Progenitor cell of endocrine pancreas (in vitro differentiated cells): Measurements from ENCODE around the gene ADAMTS2. TPM values are rescaled to one million over a fixed set of nuclear protein-coding genes. Genes with fewer than 3 reads are reported as not detected.
A peak's percentile ranks its signal among the peaks of the same experiment; 100 is the strongest.

ENCODE experiments used
- DNase-seq: peaks from one replicate; pipeline ENCODE4 v3.0.0; 2021; ENCODE audit warnings: low spot score; ENCODE audit not compliant: unreplicated experiment
- H3K27ac Mint-ChIP-seq: 2 replicates; pipeline ENCODE4 v1.8.0; 2021; ENCODE audit warnings: mild to moderate bottlenecking, moderate library complexity, mixed read lengths
- H3K27me3 Mint-ChIP-seq: 2 replicates; pipeline ENCODE4 v1.8.0; 2021; ENCODE audit warnings: mixed read lengths
- H3K36me3 Mint-ChIP-seq: 2 replicates; pipeline ENCODE4 v1.8.0; 2022; ENCODE audit warnings: mixed read lengths; ENCODE audit not compliant: insufficient read depth
- H3K4me1 Mint-ChIP-seq: 2 replicates; pipeline ENCODE4 v1.8.0; 2021; ENCODE audit warnings: low read depth, mixed read lengths
- H3K4me3 Mint-ChIP-seq: 2 replicates; pipeline ENCODE4 v1.8.0; 2021; ENCODE audit warnings: low read depth, mild to moderate bottlenecking, moderate library complexity, mixed read lengths
- H3K9me3 Mint-ChIP-seq: 2 replicates; pipeline ENCODE4 v1.8.0; 2021; ENCODE audit warnings: low read depth, mixed read lengths
- CTCF ChIP-seq: fragments of 200-600 bp; sonication (generic); IDR thresholded peaks from one replicate; pipeline ENCODE4 v1.5.0; 2021; ENCODE audit warnings: antibody characterized with exemption, mild to moderate bottlenecking; ENCODE audit not compliant: unreplicated experiment
- total RNA-seq: library from RNA; stranded (reverse); gene quantifications from 2 replicates; pipeline ENCODE4 v1.2.1, GENCODE V29; 2021

ADAMTS2 gene
- total RNA-seq, 1 donor from 2014 or later, result 2.5 TPM

- no peak for DNase-seq
- TF ChIP-seq CTCF, result no peak
- Mint-ChIP-seq H3K9me3 (no peaks in the 10 kb centered on the region), H3K27ac (no peak overlapping the region), H3K4me1 (peaks cover 3% of the 10 kb centered on the region), H3K36me3 (no peaks in the 10 kb centered on the region), H3K4me3 (no peak overlapping the region), H3K27me3 (peaks cover 22% of the 10 kb centered on the region)
Measured at GRCh38 chr5:179167871-179168451, 177.3 kb downstream of the ADAMTS2 start.

DNA sequence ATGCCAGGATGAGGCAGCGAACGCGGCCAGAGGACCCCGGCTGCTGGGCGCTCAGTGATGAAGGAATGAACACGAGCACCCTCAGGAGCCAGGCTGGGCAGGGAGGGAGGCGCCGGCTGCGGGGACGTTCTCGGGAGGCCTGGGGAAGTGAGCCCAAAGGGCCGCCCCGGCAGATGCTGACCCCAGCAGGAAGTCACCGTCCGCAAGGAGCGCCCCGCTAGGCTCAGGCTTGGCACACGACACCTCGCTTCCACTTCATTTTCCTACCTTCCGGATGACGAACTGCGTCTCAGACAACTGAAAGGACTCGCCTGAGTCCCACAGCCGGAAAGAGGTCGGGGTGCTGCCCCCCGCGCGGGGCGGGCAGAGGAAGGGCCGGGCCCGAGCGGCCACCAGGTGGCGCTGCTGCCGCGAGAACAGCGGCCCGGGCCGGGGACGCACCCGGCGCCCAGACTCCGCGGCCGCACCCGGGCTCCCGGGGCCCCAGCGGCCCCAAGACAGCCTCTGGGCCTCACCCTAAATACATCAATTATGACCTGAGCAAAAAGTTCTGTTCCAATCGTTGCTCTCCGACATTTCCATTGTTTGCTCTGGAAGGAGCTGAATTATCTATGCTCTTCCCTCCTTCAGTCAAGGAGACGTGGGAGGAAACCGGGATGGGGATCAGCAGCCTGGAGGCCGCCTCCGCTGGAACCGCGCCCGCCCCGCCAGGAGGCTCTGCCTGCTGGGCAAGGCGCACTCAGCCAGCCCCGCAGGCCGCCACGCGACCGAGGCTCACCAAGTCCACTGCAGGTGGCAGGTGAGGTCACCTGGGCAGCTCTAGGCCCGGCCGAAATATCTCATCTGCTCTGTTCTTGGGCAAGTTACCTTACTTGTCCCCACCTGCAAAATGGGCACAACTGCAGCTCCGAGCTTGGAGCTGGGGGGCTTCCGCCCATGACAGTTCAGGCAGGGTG lies 178.1 kb downstream of the ADAMTS2 start:
- peak; percentile 99 for TF ChIP-seq CTCF

DNA sequence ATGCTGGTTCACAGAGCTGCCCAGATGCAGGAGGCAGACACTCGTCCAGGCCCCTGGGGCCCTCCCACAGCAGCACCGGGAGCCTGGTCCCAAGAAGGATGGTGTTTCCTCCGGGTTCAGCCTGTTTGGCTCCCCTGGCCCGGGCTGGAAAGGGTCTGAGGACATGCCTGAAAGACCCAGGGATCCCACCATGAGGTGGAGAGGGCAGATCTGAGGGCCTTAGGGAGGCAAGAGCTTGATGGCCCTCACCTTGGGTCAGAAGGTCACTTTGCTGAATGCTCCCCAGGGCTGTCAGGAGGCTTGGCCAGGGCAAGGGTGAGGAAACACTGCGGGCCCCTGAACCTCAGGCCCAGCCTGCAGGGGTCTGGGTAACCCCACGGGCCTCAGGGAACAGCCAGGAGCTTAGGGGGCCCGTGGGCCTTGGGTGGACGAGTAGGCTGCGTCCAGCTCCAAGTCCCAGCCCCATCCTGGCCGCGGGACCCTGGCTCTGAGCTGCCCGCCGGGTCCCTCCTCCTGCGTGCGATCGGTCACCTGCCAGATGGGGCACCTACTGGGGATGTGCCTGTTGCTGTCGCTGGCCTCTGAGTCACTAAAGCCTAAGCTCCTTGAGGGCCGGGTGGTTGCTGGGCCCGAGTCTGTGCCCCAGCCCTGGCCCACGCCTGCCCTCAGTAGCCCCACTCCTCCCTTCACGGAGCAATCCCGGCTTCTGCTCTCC lies 178.9 kb downstream of the ADAMTS2 start:
- H3K4me3 Mint-ChIP-seq, result no peak overlapping the region
- peaks cover 3% of the 10 kb centered on the region for H3K4me1 Mint-ChIP-seq
- H3K36me3 Mint-ChIP-seq, result no peaks in the 10 kb centered on the region
- H3K9me3 Mint-ChIP-seq, result peaks cover 3% of the 10 kb centered on the region
- DNase-seq, result no peak
- TF ChIP-seq CTCF, result no peak
- H3K27me3 Mint-ChIP-seq, result peaks cover 21% of the 10 kb centered on the region
- no peak overlapping the region for H3K27ac Mint-ChIP-seq

More for the DNA sequence above, 178.1 kb downstream of the ADAMTS2 start:
- peak; percentile 61 for DNase-seq
- no peaks in the 10 kb centered on the region for H3K9me3 Mint-ChIP-seq
- peaks cover 22% of the 10 kb centered on the region for H3K27me3 Mint-ChIP-seq
- peak overlapping the region; percentile 29 for H3K4me3 Mint-ChIP-seq
- H3K4me1 Mint-ChIP-seq, result peaks cover 3% of the 10 kb centered on the region
- no peaks in the 10 kb centered on the region for H3K36me3 Mint-ChIP-seq
- H3K27ac Mint-ChIP-seq, result no peak overlapping the region

GRCh38 chr5:179165421-179166170 lies 179.7 kb downstream of the ADAMTS2 start:
- no peak for DNase-seq
- TF ChIP-seq CTCF, result no peak
- Mint-ChIP-seq H3K4me1 (peaks cover 3% of the 10 kb centered on the region), H3K9me3 (peaks cover 3% of the 10 kb centered on the region), H3K4me3 (no peak overlapping the region), H3K27me3 (peaks cover 17% of the 10 kb centered on the region), H3K36me3 (no peaks in the 10 kb centered on the region), H3K27ac (no peak overlapping the region)
